ENCODE measurements around the gene IFNA10.
"Not testable (repeated sequence)": the region's sequence is repeated elsewhere in the genome, so short reads cannot be mapped to it uniquely, and the experiment has no call there.

The IFNA10 gene

DNA sequence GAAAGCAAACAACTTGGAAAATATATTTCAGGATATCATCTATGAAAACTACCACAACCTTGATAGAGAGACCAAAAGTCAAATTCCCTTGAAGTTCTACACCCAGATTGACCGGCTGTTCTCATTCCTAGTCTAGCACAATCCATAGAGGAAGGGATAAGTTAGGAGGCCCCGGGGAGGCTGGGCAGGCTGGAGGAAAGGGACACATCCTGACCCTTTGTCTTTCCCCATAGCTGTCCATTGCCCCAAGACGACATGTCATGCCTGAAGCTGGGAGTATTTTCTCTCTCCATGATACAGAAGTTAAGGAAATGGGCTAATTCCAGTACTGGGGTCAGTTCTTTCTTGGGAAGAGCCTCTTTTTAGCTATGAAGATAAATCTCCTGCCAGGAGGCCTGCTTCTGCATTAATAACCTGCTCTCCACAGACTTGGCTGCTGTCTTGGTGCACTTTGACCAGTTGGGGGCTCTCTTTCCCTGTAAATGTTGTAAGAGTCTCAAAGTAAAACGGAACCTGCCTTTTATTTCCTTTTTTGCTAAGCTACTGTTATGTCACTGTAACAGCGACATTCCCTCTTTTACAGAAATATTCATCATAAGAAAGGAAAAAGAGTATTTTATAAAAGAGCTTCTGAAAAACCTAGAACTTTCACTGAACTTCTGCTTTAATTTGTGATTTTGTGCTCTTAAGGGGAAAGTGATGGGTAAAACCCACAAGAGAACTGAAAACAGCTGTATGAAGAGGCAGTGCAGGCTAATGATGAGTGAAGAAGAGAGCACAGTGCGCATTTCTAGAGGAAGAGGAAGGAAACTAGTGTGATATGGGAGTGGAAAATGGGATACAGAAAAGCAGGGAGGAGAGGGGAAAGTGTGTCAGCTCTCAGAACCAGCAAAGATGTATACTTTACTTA, 11.8 kb downstream of the IFNA10 start:
- DNase-seq (ENCODE audit: low read depth): not testable (repeated sequence)

DNA sequence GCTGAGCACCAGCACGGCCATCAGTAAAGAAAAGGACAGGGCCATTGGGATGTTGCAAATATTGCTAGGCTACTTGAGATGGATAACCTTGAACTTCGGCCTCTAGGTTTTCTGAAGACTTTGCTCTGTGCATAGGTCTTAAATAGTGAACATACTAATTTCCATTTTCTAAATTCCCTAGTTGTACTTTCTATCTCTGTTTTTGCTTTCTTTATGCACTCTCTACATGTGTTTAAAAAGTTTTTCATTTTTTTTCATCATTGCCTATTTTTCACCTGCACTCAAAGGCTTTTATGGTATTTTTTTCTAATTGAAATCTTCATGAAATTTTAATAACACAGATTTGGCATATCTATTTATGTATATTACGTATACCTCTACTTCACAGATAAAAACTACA, 19.5 kb downstream of the IFNA10 start, which contains the start of gene IFNA4:
IFNA4 (minus strand) TSS at position 101 of the 400 bp plus-strand sequence; CDS start at position 45, 56 bp downstream.
- not testable (repeated sequence) for DNase-seq (ENCODE audit: low read depth)

DNA sequence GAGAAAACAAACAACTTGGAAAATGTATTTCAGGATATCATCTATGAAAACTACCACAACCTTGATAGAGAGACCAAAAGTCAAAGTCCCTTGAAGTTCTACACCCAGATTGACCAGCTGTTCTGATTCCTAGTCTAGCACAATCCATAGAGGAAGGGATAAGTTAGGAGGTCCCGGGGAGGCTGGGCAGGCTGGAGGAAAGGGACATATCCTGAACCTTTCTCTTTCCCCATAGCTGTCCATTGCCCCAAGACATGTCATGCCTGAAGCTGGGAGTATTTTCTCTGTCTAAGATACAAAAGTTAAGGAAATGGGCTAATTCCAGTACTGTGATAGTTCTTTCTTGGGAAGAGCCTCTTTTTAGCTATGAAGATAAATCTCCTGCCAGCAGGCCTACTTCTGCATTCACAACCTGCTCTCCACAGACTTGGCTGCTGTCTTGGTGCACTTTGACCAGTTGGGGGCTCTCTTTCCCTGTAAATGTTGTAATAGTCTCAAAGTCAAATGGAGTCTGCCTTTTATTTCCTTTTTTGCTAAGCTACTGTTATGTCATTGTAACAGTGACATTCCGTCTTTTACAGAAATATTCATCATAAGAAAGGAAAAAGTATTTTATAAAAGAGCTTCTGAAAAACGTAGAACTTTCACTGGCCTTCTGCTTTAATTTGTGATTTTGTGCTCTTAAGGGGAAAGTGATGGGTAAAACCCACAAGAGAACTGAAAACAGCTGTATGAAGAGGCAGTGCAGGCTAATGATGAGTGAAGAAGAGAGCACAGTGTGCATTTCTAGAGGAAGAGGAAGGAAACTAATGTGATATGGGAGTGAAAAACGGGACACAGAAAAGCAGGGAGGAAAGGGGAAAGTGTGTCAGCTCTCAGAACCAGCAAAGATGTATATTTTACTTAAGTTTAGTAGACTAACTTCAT, 23.9 kb downstream of the IFNA10 start:
- DNase-seq (ENCODE audit: low read depth): not testable (repeated sequence)

DNA sequence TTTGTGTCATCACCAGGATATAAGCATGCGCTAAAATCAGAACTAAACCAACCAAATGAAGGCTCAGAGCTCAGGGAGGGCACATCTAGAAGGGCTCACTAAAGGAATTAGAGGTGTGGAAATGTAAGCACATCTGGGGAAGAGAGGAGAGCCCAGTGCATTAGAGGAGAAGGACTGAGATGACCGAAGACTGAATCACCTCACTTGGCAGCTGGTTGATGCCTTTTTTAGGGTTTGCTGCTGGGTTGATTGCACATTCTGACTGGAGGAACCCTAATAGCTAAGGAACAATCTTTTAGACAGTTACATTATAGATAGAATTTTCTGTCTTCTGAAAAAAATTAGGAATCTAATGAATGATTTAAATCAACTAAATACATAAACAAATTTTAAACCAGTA, 32.3 kb downstream of the IFNA10 start:
- DNase-seq (ENCODE audit: low read depth): no peak

DNA sequence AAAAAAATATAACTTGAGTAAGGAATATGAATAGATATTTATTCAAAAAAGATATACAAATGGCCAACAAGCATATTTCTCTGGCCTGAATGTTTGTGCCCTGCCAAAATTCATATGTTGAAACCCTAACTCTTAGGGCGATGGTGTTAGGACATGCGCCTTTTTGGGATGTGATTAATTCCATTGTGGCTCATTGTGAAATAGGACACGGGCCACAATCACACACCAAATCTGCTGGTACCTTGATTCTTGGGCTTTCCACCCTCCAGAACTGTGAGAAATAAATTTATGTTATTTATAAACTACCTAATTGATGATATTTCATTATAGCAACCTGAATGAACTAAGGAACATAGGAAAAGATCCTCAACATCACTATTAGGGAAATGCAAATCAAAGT, 34.8 kb downstream of the IFNA10 start:
- DNase-seq (ENCODE audit: low read depth): no peak

DNA sequence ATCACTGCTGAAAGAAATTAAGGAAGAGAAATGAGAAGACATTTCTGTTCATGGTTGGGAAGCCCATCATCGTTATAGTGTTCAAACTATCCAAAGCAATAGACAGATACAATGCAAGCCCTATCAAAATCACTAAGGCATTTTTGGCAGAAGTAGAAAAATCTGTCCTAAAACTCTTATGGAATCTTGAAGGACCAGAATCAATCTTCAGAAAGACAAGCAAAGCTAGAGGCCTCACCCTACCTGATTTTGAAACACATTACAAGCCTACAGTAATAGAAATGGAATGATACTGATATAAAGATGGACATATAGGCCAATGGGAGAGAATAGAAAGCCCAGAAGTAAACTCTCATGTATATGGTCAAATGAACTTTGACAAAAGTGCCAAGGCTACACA, 35.6 kb downstream of the IFNA10 start:
- DNase-seq (ENCODE audit: low read depth): no peak

DNA sequence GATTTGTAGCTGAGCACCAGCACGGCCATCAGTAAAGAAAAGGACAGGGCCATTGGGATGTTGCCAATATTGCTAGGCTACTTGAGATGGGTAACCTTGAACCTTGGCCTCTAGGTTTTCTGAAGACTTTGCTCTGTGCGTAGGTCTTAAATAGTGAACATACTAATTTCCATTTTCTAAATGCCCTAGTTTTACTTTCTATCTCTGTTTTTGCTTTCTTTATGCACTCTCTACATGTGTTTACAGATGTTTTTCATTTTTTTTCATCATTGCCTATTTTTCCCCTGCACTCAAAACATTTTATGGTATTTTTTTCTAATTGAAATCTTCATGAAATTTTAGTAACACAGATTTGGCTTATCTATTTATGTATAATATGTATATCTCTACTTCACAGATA, 40.4 kb downstream of the IFNA10 start, which contains the start of gene IFNA21:
IFNA21 (minus strand) TSS at position 101 of the 400 bp plus-strand sequence; CDS start at position 53, 48 bp downstream.
- DNase-seq (ENCODE audit: low read depth): not testable (repeated sequence)

DNA sequence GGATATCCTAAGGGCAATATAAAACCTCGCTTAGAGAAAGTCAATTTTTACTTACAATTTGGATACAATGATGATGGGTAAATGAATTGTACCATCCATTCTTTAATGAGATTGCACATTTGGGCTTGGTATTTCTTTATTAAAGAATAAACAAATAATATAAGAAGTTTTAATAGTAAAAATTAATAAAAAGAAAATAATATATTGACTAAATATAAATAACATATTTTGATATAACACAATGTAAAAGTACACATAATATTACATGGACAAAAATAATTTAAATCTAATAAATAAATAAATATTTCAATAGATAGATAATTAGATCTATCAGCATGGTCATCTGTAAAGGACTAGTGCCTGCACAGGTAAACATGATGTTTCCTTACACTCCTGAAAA, 41.4 kb downstream of the IFNA10 start:
- DNase-seq (ENCODE audit: low read depth): no peak

DNA sequence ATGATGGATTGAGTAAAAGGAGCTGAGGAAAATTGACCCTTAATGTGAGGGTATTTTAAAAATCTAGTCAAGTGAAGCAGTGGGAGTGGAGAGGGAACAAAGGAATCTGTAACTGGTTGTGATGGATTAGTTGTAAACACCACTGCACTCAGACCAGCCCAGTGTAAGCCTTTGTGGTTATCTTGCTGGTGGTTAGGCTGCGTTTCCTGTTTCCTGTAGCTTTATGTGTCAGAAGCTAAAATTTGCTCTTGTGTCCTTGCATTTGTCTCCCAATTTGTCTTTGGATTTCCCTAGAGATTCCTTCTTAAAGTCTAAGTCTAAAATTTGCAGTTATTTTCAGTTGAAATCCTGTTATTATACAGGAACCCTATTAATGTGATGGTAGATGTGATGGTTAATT, 46.8 kb downstream of the IFNA10 start:
- no peak for DNase-seq (ENCODE audit: low read depth)
